MCF 10A (cell line): ENCODE data around the gene PROKR1. TPM values are rescaled to one million over a fixed set of nuclear protein-coding genes. Genes with fewer than 3 reads are reported as not detected.

ENCODE experiments used
- BruUV-seq: library from RNA; stranded (reverse); fragments of 400-500 nt; replicated peaks from 2 replicates; lab custom pipeline; 2021; lab: Mats Ljungman, UMichigan
- CTCF ChIA-PET: fragments of 300-600 bp; sonication (Branson Sonifier 250); formaldehyde crosslinking; extraction: SDS; loops from one replicate; lab custom pipeline; 2021; ENCODE audit warnings: antibody characterized with exemption, inconsistent platforms; lab: Yijun Ruan, JAX
- POLR2A ChIA-PET: fragments of 300-600, 350-650 bp; sonication (Branson Sonifier 250); formaldehyde crosslinking; extraction: SDS; loops from one replicate; lab custom pipeline; 2020; ENCODE audit warnings: antibody characterized with exemption, inconsistent platforms; lab: Yijun Ruan, JAX
- DNase-seq: peaks from one replicate; pipeline ENCODE4 v3.0.0-alpha.2; 2018; ENCODE audit not compliant: unreplicated experiment
- H3K27ac Mint-ChIP-seq: one replicate; pipeline ENCODE4 v1.8.0; 2022; ENCODE audit warnings: mild to moderate bottlenecking, low read depth, mixed read lengths; ENCODE audit not compliant: unreplicated experiment
- H3K27me3 Mint-ChIP-seq: one replicate; pipeline ENCODE4 v1.8.0; 2022; ENCODE audit warnings: mixed read lengths; ENCODE audit not compliant: insufficient read depth, unreplicated experiment
- H3K36me3 Mint-ChIP-seq: one replicate; pipeline ENCODE4 v1.8.0; 2022; ENCODE audit warnings: mild to moderate bottlenecking, moderate library complexity, mixed read lengths; ENCODE audit not compliant: insufficient read depth, unreplicated experiment
- H3K4me1 Mint-ChIP-seq: one replicate; pipeline ENCODE4 v1.8.0; 2022; ENCODE audit warnings: mixed read lengths; ENCODE audit not compliant: insufficient read depth, unreplicated experiment
- H3K4me3 Mint-ChIP-seq: one replicate; pipeline ENCODE4 v1.8.0; 2022; ENCODE audit warnings: mild to moderate bottlenecking, moderate library complexity, mixed read lengths; ENCODE audit not compliant: unreplicated experiment
- H3K9me3 Mint-ChIP-seq: one replicate; pipeline ENCODE4 v1.8.0; 2022; ENCODE audit warnings: mixed read lengths; ENCODE audit not compliant: unreplicated experiment
- intact Hi-C: fragments of 100-400 bp; cut with micrococcal nuclease; formaldehyde crosslinking; loops from 2 replicates; pipeline ENCODE4 v1.14.1; 2022
- total RNA-seq: library from RNA; stranded (reverse); gene quantifications from 2 replicates; pipeline ENCODE4 v1.2.3, GENCODE V29; 2022
- TF ChIP-seq, protein P1 (sequence below): fragments of 200-600 bp; IDR thresholded peaks from one replicate; pipeline ENCODE4 v1.8.0; 2022; ENCODE audit warnings: antibody characterized with exemption, mild to moderate bottlenecking; ENCODE audit not compliant: unreplicated experiment

The PROKR1 gene
- total RNA-seq, 1 experiment from 2014 or later = not detected

DNA sequence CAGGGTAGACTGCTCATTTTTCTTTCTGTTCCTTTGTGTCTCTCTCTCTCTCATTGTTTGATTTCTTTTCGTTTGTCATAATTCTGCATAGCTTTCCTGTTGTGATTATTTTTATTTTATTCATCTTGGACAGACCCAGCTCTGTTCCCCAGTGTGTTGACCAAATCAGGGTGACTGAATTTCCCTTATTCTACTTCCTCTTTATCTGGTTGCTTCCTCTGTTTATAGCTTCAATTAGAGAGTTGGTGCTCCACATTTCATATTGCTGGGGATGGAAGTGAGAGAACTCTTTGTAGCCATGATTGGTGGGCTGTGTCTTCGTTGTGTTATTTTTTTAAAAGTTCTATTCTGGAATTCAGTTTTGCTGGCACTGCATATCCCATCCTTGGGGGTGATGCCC lies 19.1 kb downstream of the PROKR1 start:
- H3K9me3 Mint-ChIP-seq = peaks cover 7% of the 10 kb centered on the region
- no peak overlapping the region for H3K4me3 Mint-ChIP-seq
- peaks cover 5% of the 10 kb centered on the region for H3K4me1 Mint-ChIP-seq
- H3K36me3 Mint-ChIP-seq = no peaks in the 10 kb centered on the region
- TF ChIP-seq, protein P1, sequence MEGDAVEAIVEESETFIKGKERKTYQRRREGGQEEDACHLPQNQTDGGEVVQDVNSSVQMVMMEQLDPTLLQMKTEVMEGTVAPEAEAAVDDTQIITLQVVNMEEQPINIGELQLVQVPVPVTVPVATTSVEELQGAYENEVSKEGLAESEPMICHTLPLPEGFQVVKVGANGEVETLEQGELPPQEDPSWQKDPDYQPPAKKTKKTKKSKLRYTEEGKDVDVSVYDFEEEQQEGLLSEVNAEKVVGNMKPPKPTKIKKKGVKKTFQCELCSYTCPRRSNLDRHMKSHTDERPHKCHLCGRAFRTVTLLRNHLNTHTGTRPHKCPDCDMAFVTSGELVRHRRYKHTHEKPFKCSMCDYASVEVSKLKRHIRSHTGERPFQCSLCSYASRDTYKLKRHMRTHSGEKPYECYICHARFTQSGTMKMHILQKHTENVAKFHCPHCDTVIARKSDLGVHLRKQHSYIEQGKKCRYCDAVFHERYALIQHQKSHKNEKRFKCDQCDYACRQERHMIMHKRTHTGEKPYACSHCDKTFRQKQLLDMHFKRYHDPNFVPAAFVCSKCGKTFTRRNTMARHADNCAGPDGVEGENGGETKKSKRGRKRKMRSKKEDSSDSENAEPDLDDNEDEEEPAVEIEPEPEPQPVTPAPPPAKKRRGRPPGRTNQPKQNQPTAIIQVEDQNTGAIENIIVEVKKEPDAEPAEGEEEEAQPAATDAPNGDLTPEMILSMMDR = no peak
- ChIA-PET POLR2A (no interaction called here), CTCF (interaction anchor here (1.0 to 1.4 kb wide), 2 partner anchors 11 to 14 kb away, joined by 3 read pairs; no protein-coding TSS in a partner anchor)
- no TSS peak for BruUV-seq
- H3K27me3 Mint-ChIP-seq = peaks cover 49% of the 10 kb centered on the region
- intact Hi-C loops = no loop called here
- DNase-seq = no peak
- no peak overlapping the region for H3K27ac Mint-ChIP-seq

DNA sequence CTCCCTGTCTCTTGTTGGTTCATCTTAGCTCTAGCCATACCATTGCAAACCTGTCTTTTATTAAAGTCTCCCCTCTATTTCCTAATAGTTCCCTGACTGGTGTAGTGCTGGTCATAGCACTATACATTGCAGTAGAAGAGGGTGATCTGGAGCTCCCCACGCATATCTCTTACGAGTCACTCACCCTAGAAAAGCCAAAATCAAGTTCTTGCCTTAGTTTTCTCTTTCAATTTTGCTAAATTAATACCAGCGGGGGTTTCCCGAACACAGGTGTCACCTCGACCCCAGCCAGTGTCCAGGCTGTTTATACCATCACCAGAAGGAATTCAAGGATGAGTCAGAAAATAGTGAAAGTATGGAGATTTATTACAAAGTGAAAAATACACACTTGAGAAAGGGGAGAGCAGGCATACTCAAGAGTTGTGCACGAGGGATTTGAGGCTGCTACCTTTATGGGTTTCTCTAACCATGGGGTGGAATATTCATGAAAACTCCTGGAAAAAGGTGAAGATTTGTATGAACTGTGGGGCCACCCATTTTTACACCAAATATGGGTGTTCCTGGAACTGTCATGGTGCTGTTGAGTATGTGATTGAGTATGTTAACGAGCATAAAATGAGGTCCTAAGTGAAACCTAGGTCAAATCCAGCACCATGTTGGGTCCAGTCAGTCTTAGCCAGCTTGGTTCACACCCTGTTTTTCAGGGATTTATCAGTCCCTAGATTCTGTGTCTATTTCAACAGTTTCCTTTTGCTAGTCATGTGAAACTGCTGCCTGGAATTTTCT lies 20.2 kb downstream of the PROKR1 start:
- no peak for DNase-seq
- Mint-ChIP-seq H3K4me3 (no peak overlapping the region), H3K9me3 (peaks cover 7% of the 10 kb centered on the region), H3K27me3 (peaks cover 38% of the 10 kb centered on the region), H3K4me1 (peaks cover 5% of the 10 kb centered on the region), H3K27ac (no peak overlapping the region), H3K36me3 (no peaks in the 10 kb centered on the region)
- CTCF ChIA-PET = interaction anchor here (1.3 kb wide), 1 partner anchor 46 kb away, joined by 3 read pairs; no protein-coding TSS in a partner anchor
- no TSS peak for BruUV-seq
- TF ChIP-seq, protein P1 = no peak
- intact Hi-C loops = no loop called here
- POLR2A ChIA-PET = interaction anchor here (0.7 to 0.8 kb wide), 2 partner anchors 10 to 55 kb away, joined by 3 read pairs; no protein-coding TSS in a partner anchor

DNA sequence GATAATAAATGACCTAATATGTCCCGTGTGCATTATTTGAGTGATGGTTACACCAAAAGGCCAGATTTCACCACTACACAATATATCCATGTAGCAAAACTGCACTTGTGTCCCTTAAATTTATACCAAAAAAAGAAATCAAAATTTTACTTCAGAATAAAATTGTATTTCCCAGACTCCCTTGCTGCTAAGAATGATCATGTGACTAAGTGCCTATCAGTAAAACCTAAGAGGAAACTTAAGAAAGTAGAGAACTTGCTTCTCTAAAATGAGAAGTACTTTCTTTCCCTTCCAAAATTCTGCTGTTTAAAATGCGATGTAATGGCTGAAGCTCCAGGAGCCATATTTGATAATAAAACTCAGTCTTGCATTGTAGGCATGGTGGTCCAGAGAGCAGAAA lies 24.0 kb downstream of the PROKR1 start:
- peaks cover 5% of the 10 kb centered on the region for H3K4me1 Mint-ChIP-seq
- POLR2A ChIA-PET = no interaction called here
- DNase-seq = no peak
- TF ChIP-seq, protein P1 = no peak
- peaks cover 7% of the 10 kb centered on the region for H3K9me3 Mint-ChIP-seq
- intact Hi-C loops = no loop called here
- no TSS peak for BruUV-seq
- H3K4me3 Mint-ChIP-seq = no peak overlapping the region
- CTCF ChIA-PET = interaction anchor here (1.7 kb wide), 1 partner anchor 204 kb away, joined by 5 read pairs; no protein-coding TSS in a partner anchor
- peaks cover 39% of the 10 kb centered on the region for H3K27me3 Mint-ChIP-seq
- H3K36me3 Mint-ChIP-seq = no peaks in the 10 kb centered on the region
- no peak overlapping the region for H3K27ac Mint-ChIP-seq

DNA sequence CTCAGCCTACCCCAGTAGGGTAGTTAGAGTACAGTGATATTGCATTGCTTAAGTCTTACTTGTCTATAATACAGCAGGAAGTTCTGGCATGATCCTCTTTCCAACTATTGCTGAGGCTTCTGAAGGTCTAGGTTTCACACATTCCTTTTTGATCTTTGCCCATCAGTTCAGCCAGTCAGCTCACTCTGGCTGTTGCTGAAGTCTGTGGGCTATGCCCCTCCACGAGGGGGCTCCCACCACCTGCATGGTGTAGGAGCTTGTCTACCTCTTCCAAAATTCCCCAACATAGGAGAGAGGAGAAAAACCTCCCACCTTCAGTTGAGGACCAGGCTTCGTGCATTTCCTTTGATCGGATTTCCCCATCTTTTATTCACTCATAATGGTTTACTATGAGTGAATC lies 26.3 kb downstream of the PROKR1 start:
- Mint-ChIP-seq H3K27ac (no peak overlapping the region), H3K27me3 (peaks cover 39% of the 10 kb centered on the region), H3K4me1 (no peaks in the 10 kb centered on the region), H3K9me3 (peaks cover 3% of the 10 kb centered on the region), H3K36me3 (no peaks in the 10 kb centered on the region), H3K4me3 (no peak overlapping the region)
- TF ChIP-seq, protein P1 = no peak
- ChIA-PET CTCF (no interaction called here), POLR2A (no interaction called here)
- DNase-seq = no peak
- intact Hi-C loops = no loop called here
- BruUV-seq = no TSS peak
